ENCODE measurements around the gene FGF21.
"Not testable (repeated sequence)": the region's sequence is repeated elsewhere in the genome, so short reads cannot be mapped to it uniquely, and the experiment has no call there.

Gene FGF21

GRCh38 chr19:48784527-48784926, 29.2 kb downstream of the FGF21 start:
- Histone ChIP-seq H3K4me3 (no peak overlapping the region), H3K4me1 (peaks cover 0 to 12% (median 4%) of the 10 kb centered on the region in 4 donors), H3K36me3 (no peaks in the 10 kb centered on the region), H3K9me3 (no peaks in the 10 kb centered on the region), H3K27me3 (no peaks in the 10 kb centered on the region), H3K27ac (no peak overlapping the region)
- TF ChIP-seq CTCF (IDR thresholded peaks at IDR 0.05) = no peak
- DNase-seq = no peak
- intact Hi-C loops (cut with DNase I; ENCODE audit: low total_unique reads) = no loop called here

- H3K9me3 ChIP-seq; intact Hi-C loops (cut with DNase I; ENCODE audit: low total_unique reads); H3K36me3 ChIP-seq; H3K4me3 ChIP-seq; H3K27ac ChIP-seq; DNase-seq; H3K27me3 ChIP-seq: not testable (repeated sequence)
- peaks cover 0 to 12% (median 4%) of the 10 kb centered on the region in 4 donors for H3K4me1 ChIP-seq
Measured at GRCh38 chr19:48786422-48786821, 31.1 kb downstream of the FGF21 start.

- DNase-seq; H3K27me3 ChIP-seq; H3K4me1 ChIP-seq; H3K27ac ChIP-seq; H3K4me3 ChIP-seq; intact Hi-C loops (cut with DNase I; ENCODE audit: low total_unique reads); H3K9me3 ChIP-seq; H3K36me3 ChIP-seq: not testable (repeated sequence)
Measured at GRCh38 chr19:48787331-48787730, 32.0 kb downstream of the FGF21 start.

GRCh38 chr19:48793271-48793670, 37.9 kb downstream of the FGF21 start:
- intact Hi-C loops (cut with DNase I; ENCODE audit: low total_unique reads) = loop anchor here (5.0 kb wide), 1 partner anchor 386 kb away; no protein-coding TSS in a partner anchor
- Histone ChIP-seq H3K9me3 (no peaks in the 10 kb centered on the region), H3K27me3 (no peaks in the 10 kb centered on the region), H3K27ac (no peak overlapping the region), H3K36me3 (peaks cover 0 to 16% (median 0%) of the 10 kb centered on the region in 3 donors), H3K4me1 (peaks cover 0 to 23% (median 17%) of the 10 kb centered on the region in 4 donors), H3K4me3 (no peak overlapping the region)
- no peak for TF ChIP-seq CTCF (IDR thresholded peaks at IDR 0.05)
- no peak for DNase-seq

- no peak overlapping the region for H3K4me3 ChIP-seq
- peaks cover 0 to 25% (median 7%) of the 10 kb centered on the region in 3 donors for H3K36me3 ChIP-seq
- H3K4me1 ChIP-seq = peaks cover 0 to 23% (median 17%) of the 10 kb centered on the region in 4 donors
- intact Hi-C loops (cut with DNase I; ENCODE audit: low total_unique reads) = loop anchor here (2.0 to 5.0 kb wide), 2 partner anchors 39 to 387 kb away; no protein-coding TSS in a partner anchor
- no peaks in the 10 kb centered on the region for H3K9me3 ChIP-seq
- H3K27ac ChIP-seq = peak overlapping the region; percentile 80 to 86
- no peak for DNase-seq
- no peaks in the 10 kb centered on the region for H3K27me3 ChIP-seq
- no peak for TF ChIP-seq CTCF (IDR thresholded peaks at IDR 0.05)
Measured at GRCh38 chr19:48794291-48794690, 39.0 kb downstream of the FGF21 start.

GRCh38 chr19:48795055-48795684, 39.8 kb downstream of the FGF21 start:
- TF ChIP-seq CTCF (IDR thresholded peaks at IDR 0.05) = peak; percentile 92 to 98
- Histone ChIP-seq H3K36me3 (peaks cover 0 to 34% (median 14%) of the 10 kb centered on the region in 3 donors), H3K4me3 (peak overlapping the region; percentile 36 to 45), H3K4me1 (peaks cover 0 to 23% (median 17%) of the 10 kb centered on the region in 4 donors), H3K27ac (peak overlapping the region; percentile 80 to 86), H3K27me3 (no peaks in the 10 kb centered on the region), H3K9me3 (no peaks in the 10 kb centered on the region)
- intact Hi-C loops (cut with DNase I; ENCODE audit: low total_unique reads) = loop anchor here (2.0 to 5.0 kb wide), 2 partner anchors 38 to 177 kb away; no protein-coding TSS in a partner anchor
- peak; percentile 95 to 97 for DNase-seq

Measured in tibial artery (tissue), 4 donors.